Prostate gland (tissue), 2 donors: ENCODE measurements around the gene ULK4. TPM values are rescaled to one million over a fixed set of nuclear protein-coding genes. Genes with fewer than 3 reads are reported as not detected.

Experiments
- DNase-seq: peaks from one replicate; pipeline ENCODE4 v3.0.0-alpha.2; 2019; ENCODE audit warnings: low spot score
- H3K27ac ChIP-seq, 2 donors: fragments of 200-600 bp; sonication (generic); 2 replicates each; pipeline ENCODE4 v1.5.1; 2017 to 2019
- H3K27me3 ChIP-seq: fragments of 200-600 bp; sonication (generic); replicated peaks from 2 replicates; pipeline ENCODE4 v1.5.1; 2019; ENCODE audit not compliant: insufficient read depth
- H3K36me3 ChIP-seq, 2 donors: fragments of 200-600 bp; sonication (generic); 1 replicate in 1 of 2; 2 replicates in 1 of 2; pipeline versions ENCODE4 v1.5.1 to v1.8.1; 2017 to 2019
- H3K4me1 ChIP-seq: fragments of 200-600 bp; sonication (generic); replicated peaks from 2 replicates; pipeline ENCODE4 v1.5.1; 2019
- H3K4me3 ChIP-seq, 2 donors: fragments of 200-600 bp; sonication (generic); 2 replicates each; pipeline ENCODE4 v1.5.1; 2017 to 2019
- H3K9me3 ChIP-seq: fragments of 200-600 bp; sonication (generic); 2 replicates; pipeline ENCODE4 v1.5.1; 2017
- POLR2A ChIP-seq: fragments of 450-650 bp; IDR thresholded peaks from one replicate; pipeline ENCODE4 v1.6.1; 2016; ENCODE audit warnings: antibody characterized with exemption, mild to moderate bottlenecking
- POLR2AphosphoS5 ChIP-seq: sonication (generic); formaldehyde crosslinking; IDR thresholded peaks from one replicate; pipeline ENCODE4 v1.6.1; 2017; ENCODE audit warnings: antibody characterized with exemption
- WGBS: methylation state at CpG from one replicate; pipeline ENCODE4 v1.1.5; 2018; 5-methylcytosine and 5-hydroxymethylcytosine counted together
- intact Hi-C: fragments of 100-400 bp; cut with DNase I; formaldehyde crosslinking; loops from one replicate; pipeline ENCODE4 v1.14.2; 2022
- total RNA-seq, 2 donors: library from RNA; depleted of rRNA; stranded (reverse); fragments of >200 nt; gene quantifications; one replicate each; pipeline ENCODE4 v1.1.0, GENCODE V29; 2016
- TF ChIP-seq, protein P1 (sequence below), 4 experiments: fragments of 200-600 bp in 2 of 4; fragments of 450-650 bp in 2 of 4; sonication (generic) in 2 of 4; IDR thresholded peaks; 1 replicate in 3 of 4; 2 replicates in 1 of 4; pipeline ENCODE4 v1.5.1; 2016 to 2019; ENCODE audit warnings: antibody characterized with exemption in 4 of 4, mild to moderate bottlenecking in 2 of 4, moderate library complexity in 2 of 4

ULK4 gene
- total RNA-seq, 2 donors from 2014 or later = 23.1 to 33.7 TPM

GRCh38 chr3:41489231-41489630 lies 472.7 kb downstream of the ULK4 start:
- TF ChIP-seq, protein P1, sequence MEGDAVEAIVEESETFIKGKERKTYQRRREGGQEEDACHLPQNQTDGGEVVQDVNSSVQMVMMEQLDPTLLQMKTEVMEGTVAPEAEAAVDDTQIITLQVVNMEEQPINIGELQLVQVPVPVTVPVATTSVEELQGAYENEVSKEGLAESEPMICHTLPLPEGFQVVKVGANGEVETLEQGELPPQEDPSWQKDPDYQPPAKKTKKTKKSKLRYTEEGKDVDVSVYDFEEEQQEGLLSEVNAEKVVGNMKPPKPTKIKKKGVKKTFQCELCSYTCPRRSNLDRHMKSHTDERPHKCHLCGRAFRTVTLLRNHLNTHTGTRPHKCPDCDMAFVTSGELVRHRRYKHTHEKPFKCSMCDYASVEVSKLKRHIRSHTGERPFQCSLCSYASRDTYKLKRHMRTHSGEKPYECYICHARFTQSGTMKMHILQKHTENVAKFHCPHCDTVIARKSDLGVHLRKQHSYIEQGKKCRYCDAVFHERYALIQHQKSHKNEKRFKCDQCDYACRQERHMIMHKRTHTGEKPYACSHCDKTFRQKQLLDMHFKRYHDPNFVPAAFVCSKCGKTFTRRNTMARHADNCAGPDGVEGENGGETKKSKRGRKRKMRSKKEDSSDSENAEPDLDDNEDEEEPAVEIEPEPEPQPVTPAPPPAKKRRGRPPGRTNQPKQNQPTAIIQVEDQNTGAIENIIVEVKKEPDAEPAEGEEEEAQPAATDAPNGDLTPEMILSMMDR (IDR thresholded peaks at IDR 0.05) = no peak
- TF ChIP-seq POLR2AphosphoS5 = no peak
- no peak for TF ChIP-seq POLR2A
- DNase-seq = no peak
- H3K27me3 ChIP-seq = no peaks in the 10 kb centered on the region
- no peaks in the 10 kb centered on the region for H3K36me3 ChIP-seq
- H3K4me1 ChIP-seq = no peaks in the 10 kb centered on the region
- intact Hi-C loops = no loop called here
- WGBS = 46% methylated on average over 1 of the region's 1 CpG
- H3K27ac ChIP-seq = no peak overlapping the region
- no peak overlapping the region for H3K4me3 ChIP-seq
- H3K9me3 ChIP-seq = no peaks in the 10 kb centered on the region

DNA sequence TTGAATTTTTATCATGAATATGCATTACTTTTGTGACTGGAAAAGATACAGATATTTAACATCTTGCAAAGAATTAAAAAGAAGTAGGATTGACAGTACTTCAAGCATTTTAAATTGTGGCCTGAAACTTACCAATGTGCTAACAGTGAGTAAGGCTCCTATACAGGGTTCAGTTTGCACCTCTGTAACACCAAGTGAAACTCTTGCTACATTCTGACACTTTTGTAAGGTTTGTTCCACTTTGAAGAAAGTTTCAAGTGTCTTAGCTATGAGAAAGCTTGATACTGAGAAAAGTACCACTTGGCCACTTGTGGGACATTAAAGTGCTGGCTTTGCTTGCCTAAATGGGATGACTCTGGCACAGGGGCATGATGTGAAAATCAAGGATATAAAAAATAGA lies 473.4 kb downstream of the ULK4 start:
- H3K4me3 ChIP-seq = no peak overlapping the region
- H3K4me1 ChIP-seq = no peaks in the 10 kb centered on the region
- TF ChIP-seq POLR2AphosphoS5 (no peak), POLR2A (no peak)
- TF ChIP-seq, protein P1 (IDR thresholded peaks at IDR 0.05) = no peak
- no peaks in the 10 kb centered on the region for H3K36me3 ChIP-seq
- H3K9me3 ChIP-seq = no peaks in the 10 kb centered on the region
- H3K27me3 ChIP-seq = no peaks in the 10 kb centered on the region
- no peak for DNase-seq
- H3K27ac ChIP-seq = no peak overlapping the region
- intact Hi-C loops = no loop called here

DNA sequence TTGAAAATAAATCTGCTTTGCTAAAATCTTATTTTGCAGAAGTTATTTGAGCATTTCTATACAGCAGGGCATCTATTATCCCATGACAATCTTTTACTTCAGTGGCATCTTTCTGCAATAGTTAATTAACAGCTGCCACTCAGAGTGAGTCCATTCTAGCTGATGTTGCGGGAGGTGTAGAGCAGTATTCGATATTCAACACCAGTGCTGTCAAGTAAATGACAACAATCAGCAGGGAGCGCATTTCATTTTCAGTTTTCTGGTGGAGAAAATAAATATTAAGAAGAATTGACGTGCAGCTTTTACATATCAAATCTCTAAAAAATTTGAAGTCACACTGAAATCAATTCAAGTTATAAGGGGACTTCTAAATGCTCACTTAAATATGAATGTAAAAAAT lies 476.4 kb downstream of the ULK4 start:
- Histone ChIP-seq H3K4me3 (no peak overlapping the region), H3K27me3 (no peaks in the 10 kb centered on the region), H3K4me1 (no peaks in the 10 kb centered on the region), H3K36me3 (no peaks in the 10 kb centered on the region), H3K27ac (no peak overlapping the region), H3K9me3 (no peaks in the 10 kb centered on the region)
- TF ChIP-seq POLR2A (no peak), POLR2AphosphoS5 (no peak)
- TF ChIP-seq, protein P1 (IDR thresholded peaks at IDR 0.05) = no peak
- WGBS = 96% methylated on average over 4 of the region's 4 CpGs
- DNase-seq = no peak
- intact Hi-C loops = no loop called here

DNA sequence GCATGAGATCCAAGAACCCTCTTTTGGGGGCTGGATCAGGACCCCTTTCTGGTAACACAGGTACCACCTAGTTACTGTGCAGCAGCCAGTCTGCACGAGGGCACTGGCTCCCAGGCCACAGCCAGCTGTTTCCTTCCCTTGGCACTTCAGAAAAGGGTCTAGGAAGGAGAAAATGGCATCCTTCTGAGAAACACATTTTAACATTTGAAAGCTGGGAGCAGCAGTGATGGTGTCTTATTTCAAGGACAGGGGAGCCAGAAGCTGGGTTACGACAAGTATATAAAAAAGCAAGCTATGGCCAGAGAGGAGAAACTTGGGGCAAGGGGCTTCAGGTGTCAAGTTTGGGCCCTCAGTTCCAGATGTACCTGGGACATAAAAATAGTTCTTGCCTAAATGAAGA lies 479.8 kb downstream of the ULK4 start:
- intact Hi-C loops = no loop called here
- no peak overlapping the region for H3K4me3 ChIP-seq
- no peaks in the 10 kb centered on the region for H3K9me3 ChIP-seq
- H3K4me1 ChIP-seq = no peaks in the 10 kb centered on the region
- H3K27me3 ChIP-seq = no peaks in the 10 kb centered on the region
- no peak overlapping the region for H3K27ac ChIP-seq
- no peaks in the 10 kb centered on the region for H3K36me3 ChIP-seq
- DNase-seq = no peak
- TF ChIP-seq, protein P1 (IDR thresholded peaks at IDR 0.05) = no peak
- TF ChIP-seq POLR2AphosphoS5 = no peak
- no peak for TF ChIP-seq POLR2A
- 83% methylated on average over 2 of the region's 2 CpGs for WGBS

DNA sequence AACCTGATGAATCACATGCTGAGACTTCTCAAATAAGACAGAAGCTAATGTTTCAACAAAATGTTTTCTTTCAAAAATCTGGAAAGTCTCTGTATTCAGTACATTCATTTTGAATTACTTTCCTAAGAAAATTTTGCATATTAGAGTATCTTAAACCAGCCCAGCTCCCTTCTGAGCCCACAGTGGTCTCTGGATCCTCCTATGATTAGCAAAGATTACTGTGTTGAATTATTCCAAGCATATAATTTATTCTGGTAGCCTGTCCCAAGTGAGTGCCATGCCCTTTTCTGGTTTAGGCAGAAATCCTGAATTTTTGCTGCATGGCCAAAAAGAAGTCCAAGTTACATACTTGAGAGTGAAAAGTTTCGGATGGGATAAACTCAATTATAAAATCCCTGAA lies 483.6 kb downstream of the ULK4 start:
- TF ChIP-seq POLR2AphosphoS5 = no peak
- Histone ChIP-seq H3K9me3 (no peaks in the 10 kb centered on the region), H3K4me1 (no peaks in the 10 kb centered on the region), H3K36me3 (no peaks in the 10 kb centered on the region), H3K27me3 (no peaks in the 10 kb centered on the region), H3K4me3 (no peak overlapping the region), H3K27ac (no peak overlapping the region)
- WGBS = 66% methylated on average over 1 of the region's 1 CpG
- intact Hi-C loops = no loop called here
- no peak for DNase-seq
